Midbrain (tissue), 1 donor: ENCODE data around the gene SLC7A8.

Experiments
- DNase-seq: peaks from one replicate; lab custom pipeline; 2025; lab: John Stamatoyannopoulos, UW

SLC7A8 gene

GRCh38 chr14:23093991-23094665 is 89.3 kb downstream of the SLC7A8 start:
- no peak for DNase-seq

- DNase-seq, result no peak
Observed at GRCh38 chr14:23093526-23093925, 89.9 kb downstream of the SLC7A8 start.

- no peak for DNase-seq
Observed at GRCh38 chr14:23093104-23093503, 90.4 kb downstream of the SLC7A8 start.

DNA sequence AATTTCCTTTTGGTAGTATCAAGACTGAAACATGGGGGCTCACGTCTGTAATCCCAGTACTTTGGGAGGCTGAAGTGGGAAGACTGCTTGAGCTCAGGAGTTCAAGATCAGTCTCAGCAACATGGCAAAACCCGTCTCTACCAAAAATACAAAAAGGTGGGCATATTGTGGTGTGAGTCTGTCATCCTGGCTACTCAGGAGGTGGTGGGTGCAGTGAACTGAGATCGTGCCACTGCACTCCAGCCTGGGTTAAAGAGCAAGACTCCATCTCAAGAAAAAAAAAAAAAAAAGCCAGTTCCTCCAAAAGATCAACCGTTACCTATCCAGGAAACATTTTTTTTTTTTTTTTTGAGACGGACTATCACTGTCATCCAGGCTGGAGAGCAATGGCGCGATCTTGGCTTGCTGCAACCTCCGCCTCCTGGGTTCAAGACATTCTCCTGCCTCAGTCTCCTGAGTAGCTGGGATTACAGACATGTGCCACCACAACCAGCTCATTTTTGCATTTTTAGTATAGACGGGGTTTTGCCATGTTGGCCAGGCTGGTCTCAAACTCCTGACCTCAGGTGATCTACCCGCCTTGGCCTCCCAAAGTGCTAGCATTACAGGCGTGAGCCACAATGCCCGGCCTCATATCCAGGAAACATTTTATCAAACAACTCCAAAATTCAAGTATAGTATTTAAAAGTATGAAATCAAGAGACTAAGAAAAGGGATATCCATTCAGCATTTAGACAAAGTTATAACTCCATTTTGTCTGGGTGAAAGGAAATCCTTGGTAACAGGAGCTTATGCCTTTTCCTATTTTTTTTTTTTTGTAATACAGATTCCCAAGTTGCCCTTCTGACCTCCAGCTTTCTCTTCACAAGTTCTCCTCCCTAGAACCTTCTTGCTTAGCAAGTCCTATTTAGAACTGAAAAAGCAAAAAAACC is 91.9 kb downstream of the SLC7A8 start:
- no peak for DNase-seq

DNA sequence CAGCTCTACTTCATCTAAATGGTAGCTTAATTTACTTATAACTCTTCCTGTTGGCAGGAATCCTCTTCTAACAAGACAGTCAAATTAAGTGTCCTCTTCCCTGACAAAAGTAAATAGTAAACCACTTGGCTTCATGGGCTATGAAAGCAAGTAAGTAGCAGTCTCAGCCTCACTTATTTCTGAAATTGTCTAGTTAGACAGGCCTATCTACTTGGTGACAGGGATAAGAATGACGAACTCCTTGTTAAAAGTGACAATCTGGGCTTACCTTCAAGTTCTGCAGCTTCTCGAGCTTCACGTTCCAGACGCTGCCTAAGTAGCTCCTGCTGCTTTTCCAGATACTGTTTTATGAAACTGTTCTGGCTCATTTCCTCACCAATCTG is 93.2 kb downstream of the SLC7A8 start:
- DNase-seq, result no peak

DNA sequence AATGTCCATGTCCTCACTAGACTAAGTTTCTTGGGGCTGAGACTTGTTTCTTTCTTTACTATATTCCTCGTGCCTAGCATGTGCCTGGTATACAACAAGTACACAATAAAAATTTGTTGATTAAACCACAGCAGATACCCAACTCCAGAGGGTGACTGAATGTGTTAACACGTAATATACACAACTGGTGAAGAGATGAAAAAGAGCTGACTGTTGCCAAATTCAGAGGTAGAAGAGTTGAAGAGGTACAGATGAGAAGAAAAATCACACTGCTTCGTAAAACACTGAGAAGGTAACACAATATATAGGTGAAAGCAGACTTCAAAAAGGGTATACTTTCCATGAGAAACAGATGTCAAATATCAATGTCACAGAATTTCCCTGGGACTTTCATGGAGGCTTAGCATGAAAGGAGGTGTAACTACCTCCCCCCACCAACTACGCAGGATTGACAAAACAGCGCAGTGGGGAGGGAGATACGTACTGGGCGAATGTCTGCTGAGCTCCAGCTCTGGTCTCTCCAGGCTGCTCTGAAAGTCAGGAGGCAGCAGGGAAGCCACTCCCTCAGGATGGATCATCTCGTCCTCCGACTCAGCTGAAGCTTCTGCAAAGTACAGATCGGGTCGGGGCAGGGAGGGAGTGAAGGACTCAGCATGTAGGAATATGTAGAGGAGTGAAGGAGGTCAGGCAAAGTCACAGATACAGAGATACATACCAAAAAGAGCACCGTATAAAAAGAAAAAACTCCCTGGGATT is 93.8 kb downstream of the SLC7A8 start:
- DNase-seq, result no peak

GRCh38 chr14:23086565-23086964 is 96.9 kb downstream of the SLC7A8 start:
- DNase-seq, result no peak

GRCh38 chr14:23085458-23085857 is 98.0 kb downstream of the SLC7A8 start:
- no peak for DNase-seq

DNA sequence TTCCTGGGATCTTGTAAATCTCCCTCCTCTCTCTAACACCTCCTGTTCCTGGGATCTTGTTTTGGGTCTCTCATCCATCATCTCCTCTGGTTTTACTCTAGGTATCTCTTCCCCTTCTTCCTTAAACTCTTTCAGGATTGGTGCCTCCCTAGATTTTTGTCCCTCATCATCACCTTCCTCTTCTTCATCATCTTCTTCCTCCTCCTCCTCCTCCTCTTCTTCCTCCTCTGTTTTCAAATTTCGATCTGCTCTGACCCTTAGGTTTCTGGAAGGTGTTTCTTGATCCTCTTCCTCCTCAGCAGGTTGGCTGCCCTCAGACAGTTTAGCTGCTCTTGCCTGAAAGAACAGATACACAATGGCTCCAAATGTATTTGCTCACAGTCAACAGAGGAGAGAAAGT is 103.0 kb downstream of the SLC7A8 start:
- no peak for DNase-seq

DNA sequence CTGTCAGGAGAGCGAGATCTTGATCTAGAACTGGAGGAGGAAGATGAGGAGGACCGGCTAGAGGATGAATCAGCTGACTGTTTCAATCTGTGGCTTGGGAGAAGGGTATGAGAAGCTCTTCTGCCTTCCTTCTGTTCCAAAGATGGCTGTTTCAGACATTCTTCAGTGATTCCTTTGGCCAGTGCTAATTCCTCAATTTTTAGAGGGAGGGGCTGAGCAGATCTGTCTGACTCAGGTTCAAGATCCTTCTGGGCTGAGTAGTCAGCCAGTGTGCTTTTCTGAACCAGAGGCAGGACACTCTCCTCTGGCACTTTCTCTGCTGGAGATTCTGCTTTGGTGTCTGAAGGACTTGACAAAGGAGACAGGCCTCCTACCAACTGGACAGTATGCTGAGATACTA is 103.7 kb downstream of the SLC7A8 start:
- DNase-seq, result no peak

GRCh38 chr14:23078692-23079116 is 104.8 kb downstream of the SLC7A8 start:
- no peak for DNase-seq

GRCh38 chr14:23077962-23078361 is 105.5 kb downstream of the SLC7A8 start:
- no peak for DNase-seq

- DNase-seq, result no peak
Observed at GRCh38 chr14:23076785-23077408, 106.6 kb downstream of the SLC7A8 start.
